IMR-90 (cell line): Measurements from ENCODE around the gene PPP1R15A. TPM values are rescaled to one million over a fixed set of nuclear protein-coding genes. Genes with fewer than 3 reads are reported as not detected.
"Not testable (repeated sequence)": the region's sequence is repeated elsewhere in the genome, so short reads cannot be mapped to it uniquely, and the experiment has no call there.

Source experiments
- ATAC-seq: fragments of 200-7000 bp; cut with Tn5 transposase; 2 replicates; pipeline ENCODE4 v1.9.1; 2020; ENCODE audit warnings: low read depth, mild to moderate bottlenecking, moderate library complexity
- BruUV-seq: library from RNA; stranded (reverse); fragments of 400-500 nt; replicated peaks from 2 replicates; lab custom pipeline; 2021; lab: Mats Ljungman, UMichigan
- CTCF ChIA-PET: fragments of 300-600 bp; formaldehyde crosslinking; extraction: SDS; loops from one replicate; lab custom pipeline; 2021; ENCODE audit warnings: antibody characterized with exemption; lab: Yijun Ruan, JAX
- POLR2A ChIA-PET: fragments of 300-600 bp; sonication (Branson Sonifier 250); formaldehyde crosslinking; loops from one replicate; lab custom pipeline; 2022; ENCODE audit warnings: antibody characterized with exemption; ENCODE audit not compliant: unreplicated experiment; lab: Charles Lee
- DNase-seq: peaks from one replicate; pipeline ENCODE4 v3.0.0; 2013
- H2AFZ ChIP-seq: replicated peaks from 2 replicates; pipeline ENCODE3; 2013; ENCODE audit warnings: low read length, mild to moderate bottlenecking; ENCODE audit not compliant: poor library complexity
- H2AK5ac ChIP-seq: 2 replicates; pipeline ENCODE4 v1.6.1; 2013; ENCODE audit warnings: low read depth, low read length, inconsistent platforms
- H2AK9ac ChIP-seq: replicated peaks from 2 replicates; pipeline ENCODE3; 2013; ENCODE audit warnings: mild to moderate bottlenecking, low read depth, low read length, moderate library complexity; ENCODE audit not compliant: poor library complexity
- H2BK120ac ChIP-seq: 2 replicates; pipeline ENCODE4 v1.6.1; 2013; ENCODE audit warnings: low read depth, low read length, inconsistent platforms
- H2BK15ac ChIP-seq: 3 replicates; pipeline ENCODE4 v1.6.1; 2013; ENCODE audit warnings: low read depth, low read length, inconsistent platforms
- H2BK20ac ChIP-seq: 2 replicates; pipeline ENCODE4 v1.6.1; 2013; ENCODE audit warnings: low read depth, mild to moderate bottlenecking, inconsistent platforms, low read length, moderate library complexity
- H2BK5ac ChIP-seq: 2 replicates; pipeline ENCODE4 v1.6.1; 2013; ENCODE audit warnings: mild to moderate bottlenecking, low read depth, low read length, inconsistent platforms; ENCODE audit not compliant: poor library complexity, severe bottlenecking
- H3K14ac ChIP-seq: replicated peaks from 2 replicates; pipeline ENCODE4 v1.6.1; 2013; ENCODE audit warnings: low read depth, low read length, inconsistent platforms
- H3K18ac ChIP-seq: 2 replicates; pipeline ENCODE4 v1.6.1; 2013; ENCODE audit warnings: low read depth, low read length, control low read depth
- H3K23ac ChIP-seq: 2 replicates; pipeline ENCODE4 v1.6.1; 2013; ENCODE audit warnings: low read depth, low read length, inconsistent platforms
- H3K27ac ChIP-seq: 2 replicates; pipeline ENCODE4 v1.5.1; 2013; ENCODE audit warnings: mild to moderate bottlenecking, control low read depth, low read length; ENCODE audit not compliant: insufficient read depth
- H3K27me3 ChIP-seq: 2 replicates; pipeline ENCODE4 v1.6.1; 2013; ENCODE audit warnings: low read length; ENCODE audit not compliant: control insufficient read depth, insufficient read depth
- H3K36me3 ChIP-seq: 2 replicates; pipeline ENCODE4 v1.6.1; 2013; ENCODE audit warnings: low read length, mixed read lengths; ENCODE audit not compliant: control insufficient read depth, insufficient read depth
- H3K4ac ChIP-seq: 2 replicates; pipeline ENCODE4 v1.6.1; 2013; ENCODE audit warnings: low read depth, low read length, inconsistent platforms
- H3K4me1 ChIP-seq: 2 replicates; pipeline ENCODE4 v1.6.1; 2013; ENCODE audit warnings: low read length, mixed read lengths; ENCODE audit not compliant: control insufficient read depth, insufficient read depth
- H3K4me2 ChIP-seq: 2 replicates; pipeline ENCODE4 v1.6.1; 2013; ENCODE audit warnings: low read depth, mild to moderate bottlenecking, control low read depth, low read length, moderate library complexity
- H3K4me3 ChIP-seq: 2 replicates; pipeline ENCODE4 v1.5.1; 2013; ENCODE audit warnings: low read depth, mild to moderate bottlenecking, control low read depth, low read length, moderate library complexity; ENCODE audit not compliant: insufficient read depth
- H3K56ac ChIP-seq: 2 replicates; pipeline ENCODE4 v1.6.1; 2013; ENCODE audit warnings: low read length, inconsistent platforms; ENCODE audit not compliant: insufficient read depth; ENCODE audit errors: extremely low read depth
- H3K79me1 ChIP-seq, 2 experiments: 2 replicates each; pipeline ENCODE4 v1.6.1; 2013; ENCODE audit warnings: low read length in 2 of 2, inconsistent platforms in 1 of 2, low read depth in 1 of 2
- H3K9ac ChIP-seq: 2 replicates; pipeline ENCODE4 v1.6.1; 2013; ENCODE audit warnings: low read depth, low read length, control low read depth
- H3K9me1 ChIP-seq: 2 replicates; pipeline ENCODE4 v1.6.1; 2013; ENCODE audit warnings: low read length, inconsistent platforms; ENCODE audit not compliant: insufficient read depth
- H3K9me3 ChIP-seq: 2 replicates; pipeline ENCODE4 v1.6.1; 2013; ENCODE audit warnings: low read length; ENCODE audit not compliant: control insufficient read depth, insufficient read depth
- H4K20me1 ChIP-seq: 2 replicates; pipeline ENCODE4 v1.6.1; 2013; ENCODE audit warnings: low read length, inconsistent platforms; ENCODE audit not compliant: insufficient read depth
- H4K5ac ChIP-seq: 2 replicates; pipeline ENCODE4 v1.6.1; 2013; ENCODE audit warnings: mild to moderate bottlenecking, low read depth, low read length, control low read depth
- H4K8ac ChIP-seq, 2 experiments: 2 replicates each; pipeline ENCODE4 v1.6.1; 2013; ENCODE audit warnings: low read depth in 2 of 2, low read length in 2 of 2, control low read depth in 1 of 2, inconsistent platforms in 1 of 2
- H4K91ac ChIP-seq: 2 replicates; pipeline ENCODE4 v1.6.1; 2013; ENCODE audit warnings: low read depth, low read length, inconsistent platforms; ENCODE audit not compliant: insufficient read depth
- WGBS, 2 experiments: methylation state at CpG; one replicate each; pipeline versions ENCODE4 v1.1.5 to v1.1.7; 2013; ENCODE audit warnings: missing lambda C conversion rate in 2 of 2; ENCODE audit not compliant: insufficient read length in 1 of 2; ENCODE audit errors: extremely low coverage in 2 of 2; 5-methylcytosine and 5-hydroxymethylcytosine counted together
- dilution Hi-C: fragments of 300-500 bp; cut with HindIII; formaldehyde crosslinking; loops from one replicate; pipeline ENCODE4 v1.14.3; 2018; ENCODE audit warnings: low sequenced_read_pairs; ENCODE audit not compliant: unreplicated experiment
- in situ Hi-C: fragments of 300-500 bp; cut with MboI; formaldehyde crosslinking; loops from 3 replicates; pipeline ENCODE4 v1.14.3; 2019; ENCODE audit warnings: low sequenced_read_pairs, inconsistent platforms, mixed read lengths
- intact Hi-C: fragments of 100-400 bp; cut with micrococcal nuclease; formaldehyde crosslinking; loops from 2 replicates; pipeline ENCODE4 v1.10.0; 2022
- polyA plus RNA-seq, 3 experiments: library from polyadenylated mRNA; depleted of rRNA; stranded (reverse); fragments of >200 nt; gene quantifications; 2 replicates each; pipeline ENCODE4 v1.2.3, GENCODE V29; 2012; ENCODE audit warnings: low replicate concordance in 1 of 3
- total RNA-seq: library from RNA; depleted of rRNA; stranded (reverse); fragments of >200 nt; gene quantifications from 2 replicates; pipeline ENCODE4 v1.2.3, GENCODE V29; 2012

The PPP1R15A gene
- total and polyA plus RNA-seq, 2 of the 4 experiments (the other 2 are of a cell fraction), result 26.7 to 87.7 TPM

DNA sequence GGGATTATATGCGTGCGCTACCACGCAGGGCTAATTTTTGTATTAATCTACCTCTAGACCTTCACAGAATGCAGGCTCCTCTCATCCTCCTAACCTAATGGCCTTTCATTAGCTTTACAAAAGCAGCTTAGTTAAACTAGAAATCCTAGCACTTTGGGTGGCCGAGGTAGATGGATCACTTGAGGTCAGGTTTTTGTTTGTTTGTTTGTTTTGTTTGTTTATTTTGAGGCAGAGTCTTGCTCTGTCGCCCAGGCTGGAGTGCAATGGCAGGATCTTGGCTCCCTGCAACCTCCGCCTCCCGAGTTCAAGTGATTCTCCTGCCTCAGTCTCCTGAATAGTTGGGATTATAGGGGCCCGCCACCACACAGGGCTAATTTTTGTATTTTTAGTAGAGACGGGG is 7.5 kb downstream of the PPP1R15A start:
- H2BK5ac ChIP-seq, H3K4ac ChIP-seq, H3K4me2 ChIP-seq, ATAC-seq, H2AK5ac ChIP-seq, H4K8ac ChIP-seq, H3K4me3 ChIP-seq, intact Hi-C loops, H2BK20ac ChIP-seq, H3K56ac ChIP-seq, H3K9ac ChIP-seq, H3K14ac ChIP-seq, H3K9me1 ChIP-seq, H2BK120ac ChIP-seq, H3K18ac ChIP-seq, H3K4me1 ChIP-seq, in situ Hi-C loops, H3K23ac ChIP-seq, H2AK9ac ChIP-seq, H4K91ac ChIP-seq, DNase-seq, H2BK15ac ChIP-seq, dilution Hi-C loops, BruUV-seq, H3K27ac ChIP-seq, H4K5ac ChIP-seq, H3K27me3 ChIP-seq, H3K9me3 ChIP-seq, H2AFZ ChIP-seq: not testable (repeated sequence)
- H3K79me1 ChIP-seq, result peaks cover 0 to 35% of the 10 kb centered on the region in 2 experiments; a peak in 3 of 4 replicates
- peaks cover 45% of the 10 kb centered on the region for H4K20me1 ChIP-seq
- ChIA-PET POLR2A (interaction anchor here (0.6 kb wide), 2 partner anchors 21 to 22 kb away, joined by 3 to 5 read pairs; no protein-coding TSS in a partner anchor), CTCF (interaction anchor here (0.8 kb wide), 1 partner anchor 91 kb away, joined by 3 read pairs; no protein-coding TSS in a partner anchor)
- WGBS, 2 experiments, result no CpG with 5 or more reads among the region's 9 CpGs
- peaks cover 23% of the 10 kb centered on the region for H3K36me3 ChIP-seq
